Stromal cell of bone marrow (primary cell): ENCODE measurements around the gene SLC38A10.

Source experiments
- DNase-seq: peaks from one replicate; pipeline ENCODE4 v3.0.0-alpha.2; 2012; ENCODE audit warnings: low read depth

SLC38A10 gene

GRCh38 chr17:81331527-81332043 lies 36.5 kb upstream of the SLC38A10 start:
- DNase-seq = no peak

GRCh38 chr17:81330884-81331245 lies 35.8 kb upstream of the SLC38A10 start:
- no peak for DNase-seq

DNA sequence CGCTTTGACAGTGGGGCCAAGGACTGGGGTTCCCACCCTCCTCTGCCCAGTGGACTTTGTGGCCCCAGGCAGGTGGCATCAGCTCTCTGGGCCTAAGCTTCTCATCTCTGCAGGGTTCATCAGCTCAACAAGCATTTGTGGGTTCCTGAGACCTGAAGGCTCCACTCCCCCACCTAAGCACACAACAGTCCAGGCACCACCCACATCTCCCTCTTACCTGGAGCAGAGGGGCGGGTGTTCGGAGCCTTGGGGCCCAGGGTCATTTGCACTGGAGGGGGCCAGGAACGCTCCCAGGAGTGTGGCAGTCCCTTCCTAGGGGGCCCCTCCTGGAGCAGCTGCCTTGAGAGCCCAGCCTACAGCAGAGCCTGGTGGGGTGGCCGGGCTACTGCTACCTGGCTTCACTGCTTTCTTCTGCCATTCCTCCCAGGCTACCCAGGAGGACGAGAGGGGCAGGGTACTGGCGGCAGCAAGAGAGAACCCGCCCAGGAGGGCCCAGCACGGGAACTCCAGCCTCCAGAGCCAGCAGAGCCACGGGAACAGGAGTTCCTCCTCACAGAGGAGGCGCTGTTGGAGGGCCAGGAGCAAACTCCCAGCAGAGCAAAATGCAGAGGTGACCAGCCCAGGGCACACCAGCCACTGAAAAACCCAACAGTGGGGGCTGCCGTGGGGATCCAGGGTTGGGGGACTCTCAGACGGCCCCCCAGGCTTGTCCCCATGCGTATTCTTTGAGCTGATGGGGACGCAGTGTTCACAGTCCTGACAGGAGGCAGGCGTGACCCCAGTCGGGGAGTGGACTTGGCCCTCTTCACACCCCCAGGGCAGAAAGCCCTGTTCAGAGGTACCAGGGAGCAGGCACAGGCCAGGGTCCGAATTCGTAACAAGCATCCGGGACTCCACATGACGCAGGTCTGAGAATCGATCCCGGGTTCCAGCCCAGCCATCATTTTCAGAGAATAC lies 35.1 kb upstream of the SLC38A10 start:
- DNase-seq = no peak

DNA sequence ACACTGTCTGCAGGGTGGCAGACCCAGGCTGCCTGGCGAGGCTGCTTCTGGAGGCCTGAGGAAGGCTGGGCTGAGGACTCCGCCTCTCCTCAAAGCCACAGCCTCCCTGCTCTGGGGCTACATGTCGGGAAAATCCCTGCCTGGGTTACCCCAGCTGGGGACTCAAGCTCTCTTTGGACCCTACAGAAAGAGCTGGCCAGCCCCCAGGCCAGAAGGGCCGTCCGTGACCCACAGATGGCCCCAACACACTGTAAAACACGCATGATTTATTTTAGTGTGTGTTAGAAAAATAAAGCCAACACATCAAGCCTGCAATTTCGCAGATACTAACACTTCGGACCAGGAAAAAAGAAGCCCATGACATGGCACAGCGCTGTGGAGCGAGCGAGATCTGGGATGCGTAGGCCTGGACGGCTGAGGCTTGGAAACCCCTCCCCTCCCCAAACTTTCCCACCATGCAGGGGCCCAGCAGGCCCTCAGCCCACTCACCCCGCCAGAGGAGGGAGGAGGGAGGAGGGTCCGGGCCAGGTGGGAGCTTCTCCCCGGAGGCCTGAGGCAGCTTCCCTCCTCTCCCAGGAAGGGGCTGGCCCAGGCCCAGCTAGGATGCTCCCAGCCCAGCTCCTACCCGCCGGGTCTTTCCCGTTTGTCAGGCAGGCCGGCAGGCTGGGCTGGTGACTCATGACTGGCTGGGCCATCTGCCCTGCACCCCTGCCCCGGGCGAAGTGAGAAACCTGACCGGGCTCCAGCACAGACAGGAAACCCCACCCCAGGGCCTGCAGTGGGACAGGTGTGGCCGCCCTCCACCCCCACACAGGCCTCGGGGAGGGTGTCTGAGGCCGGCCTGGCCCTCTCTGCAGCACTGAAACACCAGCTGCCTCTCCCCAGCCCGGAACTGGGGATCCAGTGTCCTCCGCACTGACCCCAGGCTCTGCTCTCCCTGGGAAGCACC lies 34.1 kb upstream of the SLC38A10 start:
- DNase-seq = peak; percentile 70

DNA sequence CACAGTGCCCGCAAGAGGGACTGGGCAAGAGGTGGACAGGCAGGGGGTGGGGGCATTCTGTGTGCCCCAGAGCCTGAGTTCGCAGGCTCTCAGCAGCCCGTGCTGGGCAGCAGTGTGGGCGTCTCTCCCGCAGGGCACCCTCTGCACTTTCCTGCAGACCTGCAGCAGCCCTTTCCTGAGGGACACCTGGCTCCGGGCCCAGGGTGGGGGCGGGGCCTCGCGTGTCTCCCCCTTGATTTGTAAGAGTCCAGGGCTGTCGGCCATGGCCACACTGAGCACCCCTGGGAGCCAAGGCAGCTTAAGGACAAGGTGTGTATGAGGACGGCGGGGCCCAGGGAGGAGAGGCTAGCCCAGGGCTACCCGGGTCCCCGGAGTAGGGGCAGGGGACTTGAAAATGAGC lies 33.4 kb upstream of the SLC38A10 start:
- no peak for DNase-seq

DNA sequence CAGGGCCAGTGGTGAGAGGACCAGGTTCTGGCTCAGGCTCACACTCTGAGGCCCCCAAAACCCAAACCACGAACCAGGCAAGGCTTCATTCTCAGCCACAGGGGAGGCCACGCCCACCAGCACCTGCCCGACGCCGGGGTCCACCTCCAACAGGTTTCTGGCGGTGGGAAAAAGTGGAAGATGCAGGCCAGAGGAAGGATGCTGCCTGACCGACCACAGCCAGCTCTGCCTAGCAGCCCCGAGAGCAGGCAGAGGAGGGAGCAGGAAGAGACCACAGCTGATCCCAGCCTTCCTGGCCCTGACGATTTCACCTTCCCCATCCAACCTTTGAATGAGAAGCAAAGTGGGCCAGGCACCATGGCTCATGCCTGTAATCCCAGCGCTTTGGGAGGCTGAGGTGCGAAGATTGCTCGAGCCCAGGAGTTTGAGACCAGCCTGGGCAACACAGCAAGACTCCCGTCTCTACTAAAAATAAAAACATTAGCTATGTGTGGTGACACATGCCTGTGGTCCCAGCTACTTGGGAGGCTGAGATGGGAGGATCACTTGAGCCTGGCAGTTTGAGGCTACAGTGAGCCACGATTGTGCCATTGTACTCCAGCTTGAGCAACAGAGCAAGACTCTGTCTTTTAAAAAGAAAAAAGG lies 30.7 kb upstream of the SLC38A10 start:
- DNase-seq = no peak

DNA sequence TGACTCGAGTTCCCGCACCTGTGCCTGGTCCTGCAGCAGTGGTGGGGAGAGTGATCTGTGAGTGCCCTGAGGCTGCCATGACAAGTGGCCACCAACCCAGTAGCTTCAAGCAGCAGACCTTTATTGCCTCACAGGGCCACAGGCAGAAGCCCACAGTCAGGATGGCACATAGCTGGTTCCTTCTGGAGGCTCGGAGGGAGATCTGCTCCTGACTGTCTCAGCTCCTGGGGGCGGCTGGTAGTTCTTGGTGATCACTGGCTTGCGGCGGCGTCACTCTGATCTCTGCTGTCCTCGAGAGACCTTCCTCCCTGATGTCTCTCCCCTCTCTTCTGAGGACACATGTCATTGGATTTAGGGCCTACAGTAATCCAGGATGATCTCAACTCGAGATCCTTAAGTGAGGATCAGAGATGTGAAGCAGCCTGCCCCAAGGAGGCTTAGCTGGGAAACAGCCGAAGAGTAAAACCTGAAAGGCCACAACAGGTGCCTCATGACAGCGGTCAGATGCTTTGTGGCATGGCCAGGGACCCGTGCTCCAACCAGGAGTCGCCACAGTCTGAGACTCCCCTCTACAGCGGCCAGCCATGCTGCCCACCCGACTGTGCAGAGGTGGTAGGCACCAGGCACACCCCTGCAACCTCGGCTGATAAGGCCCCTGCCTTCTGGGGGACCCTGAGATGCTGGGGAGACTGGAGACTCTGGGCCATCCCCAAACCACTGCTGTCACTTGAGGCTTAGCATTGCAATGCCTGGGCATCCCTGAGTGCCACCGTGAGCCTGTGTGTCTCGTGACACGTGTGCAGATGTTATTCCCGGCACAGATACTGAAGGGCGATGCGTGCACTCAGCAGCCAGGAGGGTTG lies 30.0 kb upstream of the SLC38A10 start:
- DNase-seq = no peak

DNA sequence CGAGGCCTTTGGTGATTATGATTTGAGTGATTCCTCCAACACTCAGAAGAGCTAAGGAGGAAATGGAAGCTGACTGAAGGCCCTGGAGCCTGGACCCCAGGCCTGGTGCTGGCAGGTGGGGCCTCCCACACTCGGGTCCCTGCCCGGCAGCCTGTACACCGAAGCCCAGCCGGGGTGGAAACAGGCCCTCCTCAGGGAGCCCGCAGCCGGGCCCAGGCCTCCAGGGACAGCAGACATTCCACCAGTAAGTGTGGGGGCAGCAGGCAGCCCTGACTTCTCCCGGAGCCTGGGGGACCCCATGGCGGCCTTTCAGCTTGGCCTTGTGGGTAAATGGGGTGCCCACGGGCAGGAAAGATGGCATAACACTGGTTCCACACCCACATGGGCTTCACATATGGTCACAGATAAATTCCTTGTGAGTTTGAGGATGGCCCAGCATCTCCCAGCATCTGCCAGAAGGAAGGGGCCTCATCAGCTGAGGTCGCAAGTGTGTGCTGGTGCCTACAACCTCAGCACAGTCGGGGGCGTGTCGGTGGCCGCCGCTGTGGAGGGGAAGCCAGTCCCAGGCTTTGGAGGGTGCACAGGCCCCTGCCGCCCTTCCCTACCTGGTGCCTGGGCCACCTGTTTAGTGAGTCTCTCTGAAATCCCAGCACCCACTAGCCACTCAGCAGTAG lies 29.2 kb upstream of the SLC38A10 start:
- DNase-seq = no peak

DNA sequence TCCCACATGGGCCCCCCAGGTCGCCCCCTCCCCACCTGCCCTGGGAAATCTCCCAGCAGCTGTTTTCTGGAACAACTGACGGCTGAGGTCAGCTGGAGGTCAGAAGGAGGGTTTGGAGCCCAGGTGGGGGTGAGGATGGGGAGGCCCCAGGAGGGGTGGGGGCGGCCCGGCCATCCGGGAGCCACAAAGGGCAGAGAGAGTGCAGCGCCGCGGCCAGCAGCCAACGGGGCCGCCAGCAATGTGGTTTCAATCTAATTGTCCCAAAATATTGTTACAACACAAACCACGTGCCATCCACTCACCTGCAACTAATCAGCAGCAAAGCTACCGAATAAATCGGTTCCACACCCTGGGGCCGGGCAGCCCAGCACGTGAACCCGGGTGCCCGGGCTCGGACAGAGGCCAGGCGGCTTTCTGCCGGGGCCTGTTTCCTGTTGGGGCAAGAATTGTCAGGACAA lies 28.3 kb upstream of the SLC38A10 start:
- DNase-seq = no peak

- DNase-seq = no peak
Measured at GRCh38 chr17:81323083-81323369, 27.9 kb upstream of the SLC38A10 start.

- no peak for DNase-seq
Measured at GRCh38 chr17:81322271-81323082, 27.4 kb upstream of the SLC38A10 start.

DNA sequence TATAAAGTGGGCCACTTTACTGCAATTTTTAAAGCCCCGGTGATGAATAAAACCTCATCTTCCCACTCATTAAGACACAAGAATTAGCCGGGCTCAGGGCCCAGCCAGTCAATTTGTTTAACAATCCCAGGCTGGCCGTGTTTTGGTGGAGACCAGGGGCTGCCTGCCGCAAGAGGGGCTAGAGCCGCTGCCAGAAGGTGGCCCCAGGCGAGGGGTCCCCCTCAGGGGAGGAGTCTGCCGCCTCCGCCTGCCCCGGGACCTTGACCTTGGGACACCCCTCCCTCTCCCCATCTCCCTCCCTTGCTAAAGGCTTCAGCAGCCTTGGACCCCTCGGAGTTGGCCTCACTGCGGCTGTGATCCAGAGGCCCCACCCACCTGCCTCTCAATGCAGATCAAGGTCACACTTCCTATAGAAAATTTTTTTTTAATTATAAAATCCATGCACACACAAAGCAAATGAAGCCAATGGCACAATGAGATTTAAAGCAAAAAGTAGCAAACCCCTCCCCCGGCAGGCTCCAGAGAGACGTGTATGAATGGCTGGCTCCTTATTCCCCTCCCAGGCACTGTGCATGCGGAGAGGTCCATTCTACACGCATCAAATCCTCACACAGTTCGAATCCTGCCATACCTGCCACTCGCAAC lies 23.0 kb upstream of the SLC38A10 start:
- DNase-seq = no peak

- DNase-seq = no peak
Measured at GRCh38 chr17:81317530-81317821, 22.4 kb upstream of the SLC38A10 start.

DNA sequence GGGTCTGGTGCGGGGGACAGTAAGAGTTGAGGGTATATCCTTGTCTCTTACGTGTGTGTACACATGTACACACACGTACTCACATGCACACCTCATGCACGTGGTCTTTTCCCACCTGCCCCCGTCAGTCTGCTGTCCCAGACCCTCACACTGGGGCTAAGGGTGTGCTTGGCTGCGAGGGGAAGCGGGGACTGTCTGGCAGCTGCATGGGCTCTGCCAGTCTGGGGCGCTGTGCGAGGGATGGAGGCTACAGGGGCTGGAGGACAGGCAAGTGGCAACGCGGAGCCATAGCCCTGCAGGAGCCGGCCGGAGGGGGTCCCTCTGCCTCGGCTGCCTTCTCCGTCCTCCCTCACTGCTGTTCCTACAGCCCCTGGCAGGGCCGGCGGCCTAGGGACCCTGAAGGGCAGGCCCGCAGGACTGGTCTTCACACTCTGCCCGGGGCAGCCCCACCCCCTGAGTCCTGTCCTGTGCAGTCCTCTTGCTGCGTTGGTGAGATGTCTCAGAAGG lies 20.8 kb upstream of the SLC38A10 start:
- DNase-seq = no peak

GRCh38 chr17:81315129-81315884 lies 20.2 kb upstream of the SLC38A10 start:
- DNase-seq = no peak

GRCh38 chr17:81314398-81315081 lies 19.4 kb upstream of the SLC38A10 start:
- no peak for DNase-seq

- no peak for DNase-seq
Measured at GRCh38 chr17:81313776-81314397, 18.8 kb upstream of the SLC38A10 start.
